Hepatocyte (in vitro differentiated cells): ENCODE measurements around the gene BMP10. TPM values are rescaled to one million over a fixed set of nuclear protein-coding genes. Genes with fewer than 3 reads are reported as not detected.

Experiments used
- DNase-seq: peaks from one replicate; pipeline ENCODE4 v3.0.0-alpha.2; 2016; ENCODE audit warnings: low spot score
- H2AFZ ChIP-seq: fragments of 200-600 bp; sonication (generic); 2 replicates; pipeline ENCODE4 v1.6.0; 2016; ENCODE audit warnings: antibody characterized with exemption, mild to moderate bottlenecking
- H3K27ac ChIP-seq: fragments of 200-600 bp; sonication (generic); 2 replicates; pipeline ENCODE4 v1.5.1; 2016; ENCODE audit warnings: mild to moderate bottlenecking
- H3K27me3 ChIP-seq: fragments of 200-600 bp; sonication (generic); 2 replicates; pipeline ENCODE4 v1.6.1; 2016
- H3K36me3 ChIP-seq: fragments of 200-600 bp; sonication (generic); replicated peaks from 2 replicates; pipeline ENCODE4 v1.5.1; 2016; ENCODE audit warnings: low read depth; ENCODE audit not compliant: insufficient read depth
- H3K4me1 ChIP-seq: fragments of 200-600 bp; sonication (generic); 2 replicates; pipeline ENCODE4 v1.5.1; 2016; ENCODE audit warnings: mild to moderate bottlenecking, moderate library complexity; ENCODE audit not compliant: insufficient read depth
- H3K4me2 ChIP-seq: fragments of 200-600 bp; sonication (generic); 2 replicates; pipeline ENCODE4 v1.6.0; 2016
- H3K4me3 ChIP-seq: fragments of 200-600 bp; sonication (generic); 2 replicates; pipeline ENCODE4 v1.5.1; 2016; ENCODE audit warnings: mild to moderate bottlenecking
- H3K79me2 ChIP-seq: fragments of 200-600 bp; sonication (generic); 2 replicates; pipeline ENCODE4 v1.6.0; 2017; ENCODE audit warnings: mild to moderate bottlenecking
- H3K9me2 ChIP-seq: fragments of 200-600 bp; sonication (generic); replicated peaks from 2 replicates; pipeline ENCODE4 v1.6.0; 2017; ENCODE audit warnings: mild to moderate bottlenecking; ENCODE audit not compliant: insufficient read depth
- H3K9me3 ChIP-seq: fragments of 200-600 bp; sonication (generic); 2 replicates; pipeline ENCODE4 v1.5.1; 2016; ENCODE audit warnings: low read depth, mild to moderate bottlenecking
- H4K20me1 ChIP-seq: fragments of 200-600 bp; sonication (generic); 2 replicates; pipeline ENCODE4 v1.6.0; 2016; ENCODE audit warnings: mild to moderate bottlenecking; ENCODE audit not compliant: insufficient read depth, poor library complexity, severe bottlenecking
- EZH2 ChIP-seq: fragments of 200-600 bp; sonication (generic); IDR thresholded peaks from 2 replicates; pipeline ENCODE4 v1.6.1; 2016; ENCODE audit warnings: antibody characterized with exemption, mild to moderate bottlenecking, borderline replicate concordance
- EZH2phosphoT487 ChIP-seq: fragments of 200-600 bp; sonication (generic); IDR thresholded peaks from one replicate; pipeline ENCODE4 v1.6.1; 2018; ENCODE audit warnings: antibody characterized with exemption, mild to moderate bottlenecking, low read depth, moderate library complexity; ENCODE audit not compliant: unreplicated experiment, severe bottlenecking
- WGBS: methylation state at CpG from one replicate; pipeline ENCODE4 v1.1.6; 2016; ENCODE audit warnings: low lambda C conversion rate; ENCODE audit errors: missing lambda C conversion rate; 5-methylcytosine and 5-hydroxymethylcytosine counted together
- polyA plus RNA-seq: library from polyadenylated mRNA; unstranded; fragments of >200 nt; fragmentation: Nextera tagmentation; extraction: Ambion mirVana; gene quantifications from 2 replicates; pipeline ENCODE4 v1.2.1, GENCODE V29; 2016
- total RNA-seq: library from RNA; depleted of rRNA; stranded (reverse); fragments of >200 nt; gene quantifications from 2 replicates; pipeline ENCODE4 v1.2.3, GENCODE V29; 2014
- TF ChIP-seq, protein P1 (sequence below): fragments of 200-600 bp; sonication (generic); IDR thresholded peaks from 2 replicates; pipeline ENCODE4 v1.5.1; 2016; ENCODE audit warnings: antibody characterized with exemption, mild to moderate bottlenecking; ENCODE audit not compliant: poor library complexity

The BMP10 gene
- total and polyA plus RNA-seq, 2 experiments from 2014 or later = 0.27 TPM; not detected in 1

DNA sequence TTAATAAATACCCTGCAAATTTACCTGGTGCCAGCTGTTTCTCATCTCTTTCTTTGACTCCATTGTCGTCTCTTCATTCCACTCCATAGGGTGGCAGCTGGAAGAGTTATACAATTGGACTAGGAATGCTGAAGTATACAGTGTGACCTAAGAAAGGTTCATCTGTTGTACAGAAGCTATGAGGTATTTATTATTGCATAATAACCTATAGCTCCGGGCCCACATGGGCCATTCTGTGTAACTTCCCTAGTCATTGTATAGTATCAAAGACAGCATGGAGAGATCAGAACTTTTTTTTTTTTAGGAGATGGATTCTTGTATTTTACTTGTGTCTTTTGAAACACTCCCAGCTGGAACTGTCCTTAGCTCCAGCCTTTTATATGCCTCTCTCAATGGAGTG is 26.2 kb downstream of the BMP10 start:
- TF ChIP-seq, protein P1, sequence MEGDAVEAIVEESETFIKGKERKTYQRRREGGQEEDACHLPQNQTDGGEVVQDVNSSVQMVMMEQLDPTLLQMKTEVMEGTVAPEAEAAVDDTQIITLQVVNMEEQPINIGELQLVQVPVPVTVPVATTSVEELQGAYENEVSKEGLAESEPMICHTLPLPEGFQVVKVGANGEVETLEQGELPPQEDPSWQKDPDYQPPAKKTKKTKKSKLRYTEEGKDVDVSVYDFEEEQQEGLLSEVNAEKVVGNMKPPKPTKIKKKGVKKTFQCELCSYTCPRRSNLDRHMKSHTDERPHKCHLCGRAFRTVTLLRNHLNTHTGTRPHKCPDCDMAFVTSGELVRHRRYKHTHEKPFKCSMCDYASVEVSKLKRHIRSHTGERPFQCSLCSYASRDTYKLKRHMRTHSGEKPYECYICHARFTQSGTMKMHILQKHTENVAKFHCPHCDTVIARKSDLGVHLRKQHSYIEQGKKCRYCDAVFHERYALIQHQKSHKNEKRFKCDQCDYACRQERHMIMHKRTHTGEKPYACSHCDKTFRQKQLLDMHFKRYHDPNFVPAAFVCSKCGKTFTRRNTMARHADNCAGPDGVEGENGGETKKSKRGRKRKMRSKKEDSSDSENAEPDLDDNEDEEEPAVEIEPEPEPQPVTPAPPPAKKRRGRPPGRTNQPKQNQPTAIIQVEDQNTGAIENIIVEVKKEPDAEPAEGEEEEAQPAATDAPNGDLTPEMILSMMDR = no peak
- TF ChIP-seq EZH2 = no peak
- Histone ChIP-seq H2AFZ (no peak overlapping the region), H3K4me2 (no peak overlapping the region), H3K79me2 (no peaks in the 10 kb centered on the region), H3K9me3 (no peaks in the 10 kb centered on the region), H3K4me3 (no peak overlapping the region), H3K27me3 (no peaks in the 10 kb centered on the region), H3K36me3 (no peaks in the 10 kb centered on the region), H4K20me1 (no peaks in the 10 kb centered on the region), H3K9me2 (no peaks in the 10 kb centered on the region), H3K4me1 (no peaks in the 10 kb centered on the region), H3K27ac (no peak overlapping the region)
- 88% methylated on average over 2 of the region's 2 CpGs for WGBS
- DNase-seq = no peak

DNA sequence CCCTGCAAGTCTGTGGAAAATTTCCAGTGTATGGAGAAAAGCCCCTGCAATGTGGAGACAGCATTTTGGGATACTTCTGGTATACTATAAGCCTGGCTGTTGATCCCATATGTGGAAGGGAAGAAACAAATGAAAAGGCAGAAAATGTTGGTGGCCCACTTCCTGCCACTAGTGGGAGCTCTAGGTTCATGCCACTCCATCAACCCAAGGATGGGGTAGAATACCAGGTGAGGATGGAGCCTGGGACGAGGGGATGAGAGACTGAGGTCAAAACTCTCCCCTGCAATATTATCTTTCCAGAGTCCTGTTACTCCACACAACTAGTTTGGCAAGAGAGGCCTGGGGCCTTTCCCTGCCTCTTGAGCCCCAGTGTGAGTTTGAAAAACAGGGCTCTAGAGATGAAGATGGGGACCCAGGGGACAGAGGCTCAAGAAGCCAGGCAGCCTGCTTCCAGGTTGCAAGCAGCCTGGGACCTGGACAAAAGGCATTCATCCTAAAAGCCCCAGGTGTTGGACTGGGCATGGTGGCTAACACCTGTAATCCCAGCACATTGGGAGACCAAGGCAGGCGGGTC is 31.9 kb downstream of the BMP10 start:
- Histone ChIP-seq H4K20me1 (no peaks in the 10 kb centered on the region), H3K79me2 (no peaks in the 10 kb centered on the region), H2AFZ (no peak overlapping the region), H3K4me3 (no peak overlapping the region), H3K4me1 (no peaks in the 10 kb centered on the region), H3K4me2 (no peak overlapping the region), H3K9me3 (no peaks in the 10 kb centered on the region), H3K27ac (no peak overlapping the region), H3K27me3 (no peaks in the 10 kb centered on the region), H3K36me3 (no peaks in the 10 kb centered on the region), H3K9me2 (no peaks in the 10 kb centered on the region)
- WGBS = 89% methylated on average over 2 of the region's 2 CpGs
- no peak for DNase-seq
- TF ChIP-seq, protein P1 = peak; percentile 38
- no peak for TF ChIP-seq EZH2phosphoT487

DNA sequence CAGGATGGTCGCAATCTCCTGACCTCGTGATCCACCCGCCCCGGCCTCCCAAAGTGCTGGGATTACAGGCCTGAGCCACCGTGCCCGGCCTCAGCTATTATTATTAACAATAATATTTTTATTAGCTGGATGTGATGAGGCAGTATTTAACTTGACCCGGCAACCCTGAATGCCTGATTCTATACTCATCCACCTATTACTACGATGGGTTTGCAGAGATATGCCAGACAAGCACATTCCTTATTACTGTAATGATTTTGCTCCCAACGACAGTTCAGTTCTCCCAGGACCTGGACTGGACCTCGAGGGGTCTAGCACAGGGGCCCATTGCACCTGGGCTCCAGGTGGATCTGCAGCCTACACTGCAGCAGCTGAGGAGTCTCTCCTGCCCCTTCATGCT is 32.6 kb downstream of the BMP10 start:
- H3K9me3 ChIP-seq = no peaks in the 10 kb centered on the region
- no peaks in the 10 kb centered on the region for H3K27me3 ChIP-seq
- TF ChIP-seq, protein P1 = no peak
- TF ChIP-seq EZH2phosphoT487 = no peak
- TF ChIP-seq EZH2 = no peak
- no peak overlapping the region for H3K4me2 ChIP-seq
- no peak overlapping the region for H2AFZ ChIP-seq
- H3K9me2 ChIP-seq = no peaks in the 10 kb centered on the region
- no peaks in the 10 kb centered on the region for H3K4me1 ChIP-seq
- no peak for DNase-seq
- no peaks in the 10 kb centered on the region for H3K79me2 ChIP-seq
- 84% methylated on average over 10 of the region's 10 CpGs for WGBS
- no peak overlapping the region for H3K4me3 ChIP-seq
- no peak overlapping the region for H3K27ac ChIP-seq
- no peaks in the 10 kb centered on the region for H3K36me3 ChIP-seq
- no peaks in the 10 kb centered on the region for H4K20me1 ChIP-seq

DNA sequence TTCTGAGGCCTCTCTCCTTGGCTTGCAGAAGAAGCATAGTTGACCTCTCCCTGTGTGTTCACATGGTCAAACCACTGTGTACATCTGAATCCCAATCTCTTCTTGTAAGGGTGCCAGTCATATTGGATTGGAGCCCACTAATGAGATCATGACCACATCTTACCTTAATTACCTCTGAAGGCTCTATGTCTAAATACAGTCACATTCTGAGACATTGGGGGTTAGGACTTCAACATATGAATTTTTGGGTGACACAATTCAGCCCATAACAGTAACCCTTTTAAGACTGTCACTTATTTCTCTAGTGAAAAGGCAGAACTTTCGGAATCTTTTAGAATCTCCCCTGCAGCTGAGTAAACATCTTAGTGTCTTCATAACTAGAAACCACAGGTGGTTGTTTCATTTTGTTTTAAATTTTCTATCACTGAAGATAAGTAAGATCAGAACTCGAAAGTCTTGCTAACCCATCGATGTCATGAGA is 33.3 kb downstream of the BMP10 start:
- no peaks in the 10 kb centered on the region for H3K79me2 ChIP-seq
- no peaks in the 10 kb centered on the region for H3K27me3 ChIP-seq
- H2AFZ ChIP-seq = no peak overlapping the region
- H3K9me2 ChIP-seq = no peaks in the 10 kb centered on the region
- no peaks in the 10 kb centered on the region for H4K20me1 ChIP-seq
- no peaks in the 10 kb centered on the region for H3K9me3 ChIP-seq
- TF ChIP-seq, protein P1 = no peak
- TF ChIP-seq EZH2 (no peak), EZH2phosphoT487 (no peak)
- no peak overlapping the region for H3K4me3 ChIP-seq
- no peaks in the 10 kb centered on the region for H3K4me1 ChIP-seq
- no peak overlapping the region for H3K27ac ChIP-seq
- WGBS = 96% methylated on average over 3 of the region's 3 CpGs
- H3K36me3 ChIP-seq = no peaks in the 10 kb centered on the region
- no peak overlapping the region for H3K4me2 ChIP-seq
- DNase-seq = no peak
